NAMALWA (cell line): ENCODE results near the gene HPCAL4.

ENCODE experiments used
- DNase-seq: peaks from one replicate; pipeline ENCODE4 v3.0.0-alpha.2; 2015; ENCODE audit warnings: low spot score

Gene HPCAL4

DNA sequence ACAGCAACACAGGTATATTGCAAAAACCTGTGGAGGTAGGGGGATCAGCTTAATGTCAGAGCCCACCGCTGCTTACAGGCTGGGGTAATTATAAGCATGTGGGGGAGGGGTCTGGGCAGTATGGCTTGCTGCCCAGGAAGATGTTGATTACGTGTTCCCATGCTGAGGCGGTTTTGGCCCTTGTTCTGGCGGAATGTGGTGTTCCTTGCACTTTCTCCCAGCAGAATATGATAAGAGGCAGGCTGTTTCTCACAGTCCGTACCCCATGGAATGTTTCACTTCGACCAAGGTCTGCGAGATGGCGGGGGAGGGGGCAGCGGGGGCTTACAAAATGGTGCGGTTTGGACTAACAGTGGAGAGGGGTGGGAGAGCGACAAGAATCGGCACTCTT lies 9.8 kb upstream of the HPCAL4 start:
- no peak for DNase-seq

DNA sequence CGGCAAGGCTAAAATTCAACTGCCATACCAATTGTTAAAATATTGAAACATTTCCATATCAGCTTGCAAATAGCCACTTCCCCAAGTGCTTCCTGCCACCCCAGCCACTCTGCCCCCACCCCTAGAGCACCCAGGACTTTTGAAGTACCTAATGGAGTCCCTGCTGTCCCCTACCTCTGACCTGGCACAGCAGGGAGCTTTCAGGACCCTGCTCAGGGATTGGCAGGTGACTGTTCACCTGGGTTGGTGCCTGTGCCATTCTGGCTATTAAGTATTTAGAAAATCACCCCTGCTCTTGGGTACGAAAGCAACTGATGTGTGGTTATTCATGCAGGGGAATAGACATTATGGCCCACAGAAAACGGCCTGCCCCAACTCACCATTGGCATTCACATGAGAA lies 9.1 kb upstream of the HPCAL4 start:
- no peak for DNase-seq

DNA sequence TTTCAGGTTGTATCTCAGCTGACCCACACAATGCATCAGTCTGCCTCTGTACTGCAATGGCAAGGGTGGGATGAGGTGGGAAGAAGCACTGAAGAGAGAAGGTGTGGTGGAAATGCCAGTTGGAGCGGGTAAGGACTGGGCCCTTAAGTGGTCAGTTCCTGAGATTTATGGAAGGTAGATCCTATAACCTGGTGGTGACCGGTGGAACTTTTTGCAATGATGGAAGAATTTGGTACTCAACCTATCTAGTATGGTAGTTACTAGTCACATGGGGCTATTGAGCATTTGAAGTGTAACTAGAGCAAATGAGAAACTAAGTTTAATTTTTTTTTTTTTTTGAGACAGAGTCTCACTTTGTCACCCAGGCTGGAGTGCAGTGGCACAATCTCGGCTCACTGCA lies 8.2 kb upstream of the HPCAL4 start:
- no peak for DNase-seq

DNA sequence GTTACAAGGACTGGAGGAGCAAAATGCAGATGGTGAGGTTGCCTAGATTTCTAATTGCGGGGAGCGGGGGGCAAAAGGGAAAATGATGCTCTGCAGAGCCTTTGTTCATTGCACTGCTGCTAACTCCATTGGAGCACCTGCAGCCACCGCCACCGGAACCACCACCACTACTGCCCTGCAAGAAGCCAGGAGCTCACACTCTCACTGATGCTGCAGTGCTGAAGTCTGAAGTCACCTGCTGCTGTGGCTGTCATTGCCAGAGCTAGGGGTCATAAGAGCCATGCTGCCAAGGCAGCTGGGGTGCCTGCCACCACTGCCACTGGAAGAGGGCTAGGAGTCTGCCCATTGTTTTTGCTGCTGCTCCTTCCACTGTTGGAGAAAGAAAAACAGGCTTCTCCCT lies 7.3 kb upstream of the HPCAL4 start:
- no peak for DNase-seq

DNA sequence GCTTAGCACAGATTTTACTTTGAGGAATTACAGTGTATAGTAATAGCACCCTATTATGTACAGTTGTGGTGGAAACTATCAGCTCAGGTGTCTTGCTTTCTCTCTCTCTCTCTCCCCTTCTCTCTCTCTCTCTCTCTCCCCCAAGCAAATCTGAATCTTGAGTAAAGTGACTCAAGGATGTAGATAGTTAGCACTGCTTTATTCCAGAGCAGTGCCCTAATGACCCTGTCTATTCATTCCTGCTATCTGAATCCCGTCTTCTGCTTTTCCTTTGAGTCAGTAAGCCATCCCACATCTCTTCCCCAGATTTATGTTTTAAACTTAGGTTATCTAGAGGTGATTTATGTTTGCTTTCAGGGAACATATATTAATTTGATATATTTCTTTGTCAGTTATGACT lies 5.2 kb upstream of the HPCAL4 start:
- DNase-seq = no peak

DNA sequence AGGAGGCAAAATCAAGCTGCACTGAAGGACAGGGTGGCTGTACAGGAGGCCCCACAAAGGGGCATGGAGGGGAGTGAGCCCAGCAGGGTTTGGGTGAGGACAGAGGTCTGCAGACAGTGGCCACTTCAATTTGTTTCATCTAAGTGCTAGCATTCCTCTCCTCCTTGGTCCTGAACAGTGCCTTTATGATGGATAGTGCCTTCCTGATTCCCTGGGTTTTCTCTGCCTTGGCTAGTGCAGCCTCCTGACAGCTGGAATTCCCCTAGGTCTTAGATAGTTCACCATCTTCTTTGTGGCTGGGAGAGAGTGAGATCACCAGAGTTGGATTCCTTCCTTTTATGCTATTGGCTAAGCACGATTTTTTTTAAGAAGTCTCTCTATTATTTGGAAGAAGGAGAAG lies 3.8 kb upstream of the HPCAL4 start:
- no peak for DNase-seq

DNA sequence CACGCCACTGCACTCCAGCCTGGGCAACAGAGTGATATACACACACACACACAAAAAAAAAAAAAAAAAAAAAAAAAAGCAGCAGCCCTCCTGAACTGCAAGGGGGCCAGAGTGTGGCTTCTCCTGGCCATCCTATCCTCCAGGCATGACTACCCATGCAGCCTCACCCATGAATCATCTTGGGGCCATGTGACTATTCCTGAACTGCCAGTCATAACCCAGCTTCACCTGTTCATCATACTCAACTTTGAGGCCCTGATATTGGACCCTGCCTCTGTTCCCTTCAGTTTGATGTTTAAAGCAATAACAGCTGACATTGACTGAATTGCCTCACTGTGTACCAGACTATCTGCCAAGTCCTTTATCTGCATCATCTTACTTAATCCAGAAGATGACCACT lies 2.8 kb upstream of the HPCAL4 start:
- no peak for DNase-seq

DNA sequence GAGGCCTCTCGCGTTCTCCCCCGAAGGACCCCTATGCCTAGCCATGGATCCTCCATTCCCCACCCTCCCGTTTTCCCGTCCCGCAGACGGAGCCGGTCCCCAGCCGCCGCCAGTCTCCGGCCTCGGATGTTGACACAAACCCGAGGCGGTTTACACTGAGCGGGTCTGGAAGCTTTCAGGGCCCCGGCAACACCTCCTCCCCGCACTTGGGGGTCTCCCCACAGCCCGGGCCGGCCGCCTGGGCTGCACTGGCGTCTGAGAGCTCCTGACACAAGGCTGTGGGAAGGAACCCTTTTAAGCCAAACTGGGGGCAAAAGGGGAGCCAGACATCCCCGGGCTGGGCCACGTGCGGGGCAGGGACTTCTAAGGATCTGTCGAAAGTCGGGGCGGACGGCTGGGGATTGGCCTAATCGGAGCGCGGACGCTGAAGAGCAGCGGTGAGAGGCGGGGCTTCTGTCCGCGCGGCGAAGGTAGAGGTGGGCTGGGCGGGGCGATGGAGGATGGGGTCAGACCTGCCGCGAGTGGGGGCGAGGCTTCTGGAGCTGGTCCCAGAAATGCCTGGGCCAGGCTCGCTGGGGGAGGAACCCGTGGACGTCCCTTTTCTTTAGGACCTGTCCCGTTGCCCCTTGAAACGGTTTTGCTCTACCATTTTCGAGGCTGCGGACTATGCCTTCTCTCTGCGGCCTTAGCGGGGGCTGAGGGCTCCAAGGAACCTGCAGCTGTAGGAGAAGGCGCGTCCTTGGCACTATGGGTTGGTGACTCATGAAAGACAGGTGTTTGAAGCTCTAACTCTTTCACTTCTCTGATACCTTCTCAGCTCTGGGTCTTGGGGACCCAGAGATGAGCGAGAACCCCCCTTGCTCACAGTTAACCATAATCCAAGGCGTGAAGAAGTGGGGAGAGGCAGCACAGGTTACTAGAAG lies 1.2 kb upstream of the HPCAL4 start:
- no peak for DNase-seq

DNA sequence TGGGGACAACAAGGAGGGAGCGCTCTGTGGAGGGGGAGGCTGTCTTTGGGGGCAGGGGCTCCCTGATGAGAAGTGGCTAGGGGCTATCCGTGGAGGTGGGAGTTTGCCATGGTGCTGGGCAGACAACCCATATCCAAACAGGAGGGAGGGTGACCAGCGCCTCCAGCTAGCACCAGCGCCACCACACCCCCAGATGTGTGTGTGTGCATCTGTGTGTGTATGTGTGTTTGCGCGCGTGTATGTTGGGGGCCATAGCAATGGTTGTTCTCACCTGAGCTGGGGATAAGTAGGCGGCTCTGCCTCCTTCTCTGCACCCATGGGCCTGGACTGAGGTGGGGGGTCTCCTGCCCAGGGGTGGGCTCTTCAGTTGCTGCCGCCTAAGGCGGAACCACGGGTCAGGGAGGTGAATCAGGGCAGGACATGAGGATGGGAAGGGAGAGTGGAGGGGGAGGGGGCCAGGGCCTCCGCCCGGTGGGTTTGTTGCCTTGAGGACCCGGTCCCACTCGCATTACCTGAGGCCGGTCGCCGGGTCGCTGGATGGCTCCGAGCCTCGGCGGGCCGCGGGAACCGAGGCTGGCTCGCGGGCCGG lies 345 bp downstream of the HPCAL4 start:
- DNase-seq = no peak

DNA sequence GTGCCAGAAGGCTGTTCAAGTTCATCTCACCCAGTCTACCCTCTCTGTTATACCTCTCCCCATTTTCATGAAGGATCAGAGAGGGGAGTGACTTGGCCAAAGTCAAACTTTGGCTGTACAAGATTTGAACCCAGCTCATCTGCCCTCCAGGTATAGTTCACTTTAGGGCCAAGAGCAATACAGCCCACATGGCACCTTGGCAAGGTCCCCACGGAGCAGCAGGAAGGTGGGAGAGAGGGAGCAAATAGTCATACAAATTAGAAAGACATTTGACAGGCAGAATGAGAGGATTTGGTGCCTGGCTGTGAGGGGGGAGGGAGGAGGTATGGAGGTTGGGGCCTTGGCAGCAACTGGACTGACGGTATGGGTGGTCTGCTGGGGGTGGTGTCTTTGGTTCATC lies 1.0 kb downstream of the HPCAL4 start:
- DNase-seq = no peak

DNA sequence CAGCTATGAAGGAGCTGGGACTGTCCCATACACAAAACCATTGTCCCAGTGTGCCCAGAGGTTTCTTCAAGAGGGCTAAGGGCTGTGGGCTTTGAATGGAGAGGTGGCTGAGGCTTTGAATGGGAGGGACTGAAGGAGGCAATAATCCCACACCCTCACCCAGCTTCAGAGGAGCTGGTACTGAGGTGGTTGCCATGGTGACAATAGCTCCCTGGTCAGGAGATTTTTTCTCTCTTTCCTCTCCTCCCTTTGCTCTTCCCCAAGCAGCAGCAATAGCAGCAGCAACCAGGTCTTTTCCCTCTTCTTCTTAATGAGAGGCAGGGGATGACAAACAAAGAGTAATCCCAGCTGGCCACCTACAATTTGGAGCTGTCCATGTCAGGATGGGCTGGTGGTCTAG lies 1.6 kb downstream of the HPCAL4 start:
- no peak for DNase-seq

DNA sequence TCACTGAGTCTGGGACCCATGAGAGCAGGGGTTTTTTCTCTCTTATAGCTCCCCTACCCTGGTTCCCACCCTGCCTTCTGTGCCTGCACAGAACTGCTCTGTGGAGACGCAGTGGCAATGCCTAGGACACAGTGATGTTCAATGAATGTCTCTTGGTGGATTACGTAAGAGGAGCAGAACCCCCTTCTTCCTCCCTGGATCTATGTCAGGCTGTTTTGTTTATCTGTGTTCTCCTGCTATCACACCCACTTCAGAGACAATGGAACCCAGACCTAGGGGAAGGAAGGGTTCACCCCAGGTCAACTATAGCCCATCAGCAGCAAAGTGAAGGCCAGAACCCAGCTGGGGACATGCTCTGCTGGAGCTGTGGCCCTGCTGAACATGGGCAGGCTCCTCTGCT lies 2.0 kb downstream of the HPCAL4 start:
- no peak for DNase-seq

DNA sequence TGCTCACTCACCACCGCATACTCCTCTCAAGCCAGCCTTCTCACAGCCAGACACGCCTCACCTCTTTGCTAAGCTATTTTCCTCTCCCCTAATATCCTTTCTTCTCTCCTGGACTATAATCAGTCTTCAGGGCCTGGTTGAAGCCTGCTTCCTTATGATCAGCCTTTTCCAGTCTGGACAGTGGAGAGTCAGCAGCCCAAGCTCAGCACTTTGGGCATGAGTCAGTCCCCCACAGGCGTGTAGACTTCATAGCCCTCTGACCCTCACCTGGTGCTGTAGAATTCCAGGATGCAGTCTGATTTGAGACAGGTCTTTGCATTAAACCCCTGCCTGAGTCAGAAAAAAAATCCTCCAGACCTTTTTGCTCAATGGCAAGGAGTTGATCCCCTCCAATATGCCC lies 2.5 kb downstream of the HPCAL4 start:
- no peak for DNase-seq

DNA sequence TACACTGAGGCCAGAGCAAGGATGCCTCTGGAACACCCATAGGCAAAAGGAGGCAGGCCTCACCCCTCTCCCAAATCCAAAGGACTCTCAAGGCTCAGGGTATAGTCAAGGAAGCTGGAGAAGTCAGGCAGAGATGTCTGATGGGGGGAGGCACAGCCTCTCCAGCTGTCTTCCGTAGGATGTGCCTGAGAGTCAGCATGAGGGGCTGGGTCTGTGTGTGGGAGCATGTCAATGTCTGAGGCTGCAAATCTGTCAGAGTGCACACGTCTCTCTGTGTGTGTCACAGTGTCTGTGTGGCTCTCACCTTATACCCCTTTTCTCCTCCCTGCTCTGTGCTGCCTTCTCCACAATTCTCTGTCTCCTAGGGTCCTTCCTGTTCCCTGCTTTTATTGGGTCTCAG lies 4.0 kb downstream of the HPCAL4 start:
- DNase-seq = no peak

DNA sequence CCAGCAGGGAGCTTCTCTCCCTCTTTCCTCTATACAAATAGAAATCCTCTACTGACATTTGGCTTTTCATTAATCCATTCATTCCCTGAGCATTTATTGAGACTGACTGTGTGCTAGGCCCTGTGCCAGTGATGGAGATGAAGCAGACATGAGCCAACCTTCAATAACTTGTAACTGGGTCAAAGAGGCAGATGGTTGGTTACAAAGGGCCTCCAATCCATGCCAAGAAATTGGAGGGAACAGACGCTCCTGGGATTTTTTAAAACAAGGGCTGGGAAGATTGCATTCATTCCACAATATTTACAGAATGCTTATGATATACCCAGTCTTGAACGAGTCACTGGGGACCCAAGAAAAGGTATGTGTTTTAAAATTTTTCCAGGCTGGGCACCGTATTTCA lies 6.2 kb downstream of the HPCAL4 start:
- DNase-seq = no peak

DNA sequence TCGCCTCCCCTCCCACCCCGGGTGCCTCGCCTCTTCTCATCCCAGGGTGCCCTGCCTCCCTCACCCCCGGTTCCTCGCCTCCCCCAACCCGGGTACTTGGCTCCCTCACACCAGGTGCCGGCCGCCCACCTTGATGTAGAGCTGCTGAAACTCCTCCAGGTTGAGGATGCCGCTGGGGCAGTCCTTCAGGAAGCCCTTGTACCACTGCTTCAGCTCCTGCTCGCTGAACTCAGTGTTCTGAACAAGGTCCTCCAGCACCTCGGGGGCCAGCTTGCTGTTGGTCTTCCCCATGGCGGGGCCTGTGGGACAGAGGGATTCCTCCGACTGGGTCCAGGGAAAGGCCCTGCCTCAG lies 6.9 kb downstream of the HPCAL4 start:
- DNase-seq = no peak

DNA sequence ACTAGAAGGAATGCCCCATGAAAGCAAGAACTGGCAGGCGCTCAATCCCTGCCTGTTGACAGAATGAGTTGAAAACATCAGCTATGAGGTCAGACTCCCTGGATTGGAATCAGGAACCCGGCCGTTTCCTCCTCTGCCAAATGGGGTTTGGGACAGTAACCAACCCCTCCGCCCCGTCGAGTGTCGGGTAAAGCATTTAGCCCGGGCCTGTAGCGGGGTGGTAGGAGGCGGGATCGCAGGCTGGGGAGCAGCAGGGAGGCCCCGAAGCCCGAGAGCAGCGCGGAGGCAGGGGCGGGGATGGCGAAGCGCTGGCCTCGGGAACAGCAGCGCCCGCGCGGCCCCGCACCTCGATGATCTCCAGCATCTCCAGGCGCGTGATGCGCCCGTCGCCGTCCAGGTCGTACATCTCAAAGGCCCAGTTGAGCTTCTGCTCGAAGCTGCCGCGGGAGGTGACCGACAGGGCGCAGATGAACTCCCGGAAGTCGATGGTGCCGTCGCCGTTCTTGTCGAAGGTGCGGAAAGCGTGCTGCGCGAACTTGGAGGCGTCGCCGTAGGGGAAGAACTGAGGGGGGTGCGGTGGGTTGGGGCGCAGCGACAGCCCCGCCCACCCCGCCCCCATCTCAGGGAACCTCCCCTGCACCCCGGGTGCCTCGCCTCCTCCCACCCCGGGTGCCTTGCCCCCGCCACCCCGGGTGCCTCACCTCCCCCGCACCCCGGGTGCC lies 7.5 kb downstream of the HPCAL4 start:
- no peak for DNase-seq

DNA sequence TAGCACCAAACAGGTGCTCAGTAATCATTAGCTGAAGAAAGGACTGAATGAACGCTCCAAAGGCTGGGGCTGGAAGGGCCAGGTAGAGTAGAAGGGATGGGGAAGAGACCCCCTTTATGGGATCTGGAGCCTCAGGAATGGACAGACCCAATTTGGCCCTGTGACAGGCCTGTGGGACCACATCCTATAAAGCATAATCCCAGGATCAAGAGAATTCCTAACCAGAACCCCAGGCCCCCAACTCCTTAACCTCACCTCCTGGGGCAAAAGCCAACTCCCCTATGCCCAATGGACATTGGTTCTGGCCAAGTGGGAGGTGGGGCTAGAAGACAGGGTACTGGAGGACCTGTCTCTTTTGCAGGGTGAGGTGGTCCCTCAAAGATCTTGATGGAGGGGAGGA lies 9.2 kb downstream of the HPCAL4 start:
- no peak for DNase-seq

DNA sequence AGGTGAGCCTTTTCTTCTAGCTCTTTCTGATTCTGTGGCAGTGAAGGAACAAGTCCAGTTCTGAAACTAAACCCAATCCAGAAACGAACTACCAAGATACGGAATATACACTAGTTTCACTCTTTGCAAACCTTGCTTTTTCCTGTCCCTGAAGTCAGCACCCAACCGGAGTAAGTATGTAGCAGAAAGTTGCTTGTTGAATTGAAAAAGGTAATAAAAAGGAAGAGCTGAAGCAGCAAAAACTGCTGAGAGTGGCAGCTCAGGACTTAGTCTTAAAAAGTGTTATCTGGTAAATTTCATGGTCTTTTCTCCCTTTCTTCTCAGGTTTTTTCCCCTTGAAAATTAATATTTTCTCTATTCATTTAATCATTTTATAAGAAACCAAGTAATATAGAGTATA lies 9.9 kb downstream of the HPCAL4 start:
- DNase-seq = no peak

DNA sequence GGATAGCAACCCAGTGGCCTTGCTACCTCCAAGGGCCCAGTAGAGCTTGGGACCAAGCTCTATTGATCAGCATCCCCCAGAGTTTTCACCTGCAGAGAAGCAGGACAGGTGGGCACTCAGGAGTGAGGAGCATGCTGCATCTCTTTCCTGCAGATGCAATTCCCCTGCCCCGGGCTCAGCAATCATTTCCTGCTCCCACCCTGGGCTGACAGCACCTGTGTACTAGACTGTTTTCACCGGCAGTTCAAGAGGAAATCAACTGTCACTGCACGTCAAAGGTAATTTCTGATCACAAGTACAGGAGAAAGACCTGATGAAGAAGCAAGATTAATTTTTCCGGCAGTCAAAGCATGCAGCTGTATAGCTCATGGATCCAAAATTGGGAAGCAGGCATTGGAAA lies 10.5 kb downstream of the HPCAL4 start:
- DNase-seq = no peak

DNA sequence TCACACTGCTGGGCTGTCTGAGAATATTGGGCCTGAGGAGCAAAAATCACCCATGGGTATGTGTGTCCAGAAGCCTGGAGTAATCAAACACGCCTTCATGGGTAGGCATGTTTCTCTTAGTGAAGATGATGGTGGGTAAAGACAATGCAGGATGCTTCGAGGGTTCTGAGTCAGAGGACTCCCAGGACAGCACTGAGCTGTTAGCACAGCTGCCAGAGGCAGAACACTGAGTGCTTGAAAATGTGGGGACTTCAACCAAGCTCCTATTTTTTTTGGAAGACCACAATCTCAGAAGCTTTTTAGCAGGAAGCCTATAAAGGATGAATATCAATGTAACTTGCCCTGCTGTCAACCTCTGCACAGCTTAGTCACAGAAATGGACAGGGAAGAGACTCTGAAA lies 11.4 kb downstream of the HPCAL4 start:
- no peak for DNase-seq

DNA sequence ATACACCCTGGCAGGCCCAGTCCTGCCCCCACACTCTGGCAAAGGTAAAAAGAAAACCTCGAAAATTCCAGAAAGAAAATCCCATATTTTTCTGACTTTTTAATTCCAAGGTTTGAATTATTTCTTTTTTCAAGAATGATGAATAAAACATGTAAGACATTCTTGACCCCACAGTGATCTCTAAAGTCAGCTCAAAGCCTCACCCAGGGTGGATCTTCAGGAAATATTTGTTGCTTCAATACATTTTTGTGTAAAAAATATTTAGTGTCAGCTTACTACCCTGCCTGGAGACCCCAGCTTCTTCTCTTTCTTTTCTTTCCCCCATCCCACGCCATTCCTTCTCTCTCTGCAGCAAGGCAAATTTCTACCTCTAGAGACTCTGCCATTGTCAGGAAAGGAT lies 12.3 kb downstream of the HPCAL4 start:
- DNase-seq = no peak

DNA sequence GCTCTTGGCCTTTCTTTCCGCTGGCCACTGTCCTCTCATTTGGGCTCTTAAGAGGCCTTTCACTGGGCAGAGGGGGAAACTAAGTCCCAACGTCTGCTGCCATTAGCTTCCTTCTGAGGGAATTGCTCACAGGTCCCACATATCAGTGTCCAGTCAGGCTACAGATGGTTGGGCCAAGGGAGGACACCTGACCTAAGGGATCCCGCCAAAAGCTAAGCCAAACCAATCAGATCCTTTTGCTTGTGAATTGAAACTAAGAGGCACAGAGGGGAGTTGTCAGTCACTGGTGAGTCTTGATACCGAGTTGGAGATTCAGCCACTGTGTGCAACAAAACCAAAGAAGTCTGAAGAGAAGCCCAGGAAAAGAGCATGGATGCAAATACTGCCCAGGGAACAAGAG lies 13.6 kb downstream of the HPCAL4 start:
- no peak for DNase-seq
